Astrocyte (in vitro differentiated cells and primary cell): ENCODE data around the gene YJU2.
"Not testable (repeated sequence)": the region's sequence is repeated elsewhere in the genome, so short reads cannot be mapped to it uniquely, and the experiment has no call there.

Experiments used
- CTCF ChIP-seq: IDR thresholded peaks from 2 replicates; pipeline ENCODE4 v1.5.1; 2011; ENCODE audit warnings: low read depth, mild to moderate bottlenecking, inconsistent platforms, low read length, moderate library complexity; ENCODE audit not compliant: insufficient read depth
- EZH2 ChIP-seq: IDR thresholded peaks from 2 replicates; pipeline ENCODE4 v1.6.1; 2012; ENCODE audit warnings: mild to moderate bottlenecking, low read length, inconsistent platforms; ENCODE audit not compliant: insufficient read depth

- TF ChIP-seq CTCF, EZH2: not testable (repeated sequence)
Observed at GRCh38 chr19:4218523-4218922, 28.4 kb upstream of the YJU2 start.
